HG03064 (cell line): ENCODE data around the gene CYYR1.
"Not testable (repeated sequence)": the region's sequence is repeated elsewhere in the genome, so short reads cannot be mapped to it uniquely, and the experiment has no call there.

ENCODE experiments used
- ATAC-seq: cut with Tn5 transposase; IDR thresholded peaks from one replicate; pipeline ENCODE4 v1.9.1; 2021; ENCODE audit warnings: low read depth; ENCODE audit not compliant: unreplicated experiment

The CYYR1 gene

GRCh38 chr21:26499495-26499894, 73.6 kb downstream of the CYYR1 start:
- no peak for ATAC-seq

DNA sequence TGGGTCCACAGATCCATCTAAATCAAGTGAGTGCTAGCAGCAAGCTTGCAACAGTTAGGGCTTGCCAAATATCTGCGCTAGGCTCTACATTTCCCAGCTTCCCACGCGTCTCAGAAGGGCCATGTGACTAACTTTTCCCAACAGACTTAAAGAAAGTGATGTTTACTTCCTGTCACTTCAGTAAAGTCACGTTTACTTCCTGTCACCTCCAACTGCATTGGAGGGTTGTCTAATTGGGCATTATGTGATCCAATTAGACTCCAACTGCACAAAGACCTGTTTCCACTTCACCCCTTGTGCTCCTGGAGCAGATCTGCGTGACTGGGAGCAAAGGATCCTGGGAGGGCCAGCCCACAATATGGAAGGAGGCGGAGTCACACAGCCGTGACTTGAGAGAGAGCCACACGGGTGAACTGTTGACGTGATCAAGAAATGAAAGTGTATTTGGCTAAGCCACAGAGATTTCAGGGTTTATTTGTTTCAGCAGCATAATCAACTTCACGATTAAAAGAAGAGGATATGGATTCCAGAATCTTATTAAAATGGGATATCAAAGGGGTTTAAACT, 77.7 kb downstream of the CYYR1 start:
- no peak for ATAC-seq

- no peak for ATAC-seq
Measured at GRCh38 chr21:26491663-26492062, 81.4 kb downstream of the CYYR1 start.

GRCh38 chr21:26490771-26491170, 82.3 kb downstream of the CYYR1 start:
- no peak for ATAC-seq

GRCh38 chr21:26489781-26490180, 83.3 kb downstream of the CYYR1 start:
- no peak for ATAC-seq

- ATAC-seq, result no peak
Measured at GRCh38 chr21:26487981-26488480, 85.1 kb downstream of the CYYR1 start.

GRCh38 chr21:26473471-26473870, 99.6 kb downstream of the CYYR1 start:
- ATAC-seq, result no peak

- ATAC-seq, result no peak
Measured at GRCh38 chr21:26471099-26471471, 102.0 kb downstream of the CYYR1 start.

DNA sequence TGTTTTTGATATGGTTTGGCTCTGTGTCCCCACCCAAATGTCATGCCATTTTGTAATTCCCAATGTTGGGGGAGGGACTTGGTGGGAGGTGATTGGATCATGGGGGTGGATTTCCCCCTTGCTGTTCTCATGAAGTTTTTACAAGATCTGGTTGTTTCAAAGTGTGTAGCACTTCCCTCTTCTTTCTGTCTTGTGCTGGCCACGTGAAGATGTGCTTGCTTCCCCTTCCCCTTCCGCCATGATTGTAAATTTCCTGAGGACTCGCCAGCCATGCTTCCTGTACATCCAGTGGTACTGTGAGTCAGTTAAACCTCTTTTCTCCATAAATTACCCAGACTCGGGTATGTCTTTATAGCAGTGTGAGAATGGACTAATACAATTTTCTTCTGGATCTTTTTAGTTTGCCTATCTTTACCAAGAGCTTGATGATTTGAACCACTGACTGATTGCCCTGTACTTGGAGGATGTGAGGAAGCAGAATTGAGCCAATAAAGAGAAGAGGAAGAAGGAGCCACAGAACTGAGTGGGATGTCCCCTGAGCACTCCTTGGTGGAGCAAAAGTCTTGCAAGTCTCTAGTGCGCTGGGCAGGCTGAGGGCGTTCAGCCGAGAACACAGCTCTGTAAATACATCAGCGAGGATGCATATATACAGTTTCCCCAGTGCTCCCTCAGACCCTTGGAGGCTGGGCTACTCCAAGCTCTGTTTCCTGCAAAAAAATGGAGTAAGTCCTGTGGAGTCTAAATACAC, 102.6 kb downstream of the CYYR1 start:
- no peak for ATAC-seq

DNA sequence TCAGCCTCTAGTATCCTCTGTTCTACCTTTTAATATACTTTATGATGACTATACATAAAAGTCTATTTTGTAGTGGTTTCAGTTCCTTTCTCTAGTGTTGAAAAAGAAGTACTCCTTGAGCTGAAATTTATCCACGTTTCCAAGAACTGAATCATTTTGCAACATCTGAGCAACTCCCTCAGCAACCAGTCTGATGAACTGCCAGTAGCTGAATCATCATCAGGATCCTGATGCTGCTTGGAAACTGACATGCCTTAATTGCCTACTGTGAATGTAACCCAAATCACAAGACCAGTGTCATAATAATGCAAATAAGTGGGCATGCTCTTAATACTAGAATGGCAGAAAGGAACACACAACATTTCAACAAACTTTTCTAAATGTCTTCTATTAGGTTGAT, 103.3 kb downstream of the CYYR1 start:
- no peak for ATAC-seq

- ATAC-seq, result no peak
Measured at GRCh38 chr21:26465916-26466315, 107.2 kb downstream of the CYYR1 start.

- ATAC-seq, result no peak
Measured at GRCh38 chr21:26461500-26461899, 111.6 kb downstream of the CYYR1 start.

- no peak for ATAC-seq
Measured at GRCh38 chr21:26460621-26461020, 112.5 kb downstream of the CYYR1 start.

DNA sequence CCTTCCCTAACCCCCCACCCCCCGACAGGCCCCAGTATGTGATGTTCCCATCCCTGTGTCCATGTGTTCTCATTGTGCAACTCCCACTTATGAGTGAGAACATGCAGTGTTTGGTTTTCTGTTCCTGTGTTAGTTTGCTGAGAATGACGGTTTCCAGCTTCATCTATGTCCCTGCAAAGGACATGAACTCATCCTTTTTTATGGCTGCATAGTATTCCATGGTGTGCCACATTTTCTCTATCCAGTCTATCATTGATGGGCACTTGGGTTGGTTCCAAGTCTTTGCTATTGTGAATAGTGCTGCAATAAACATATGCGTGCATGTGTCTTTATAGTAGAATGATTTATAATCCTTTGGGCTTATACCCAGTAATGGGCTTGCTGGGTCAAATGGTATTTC, 114.2 kb downstream of the CYYR1 start:
- ATAC-seq, result not testable (repeated sequence)

GRCh38 chr21:26457817-26458216, 115.3 kb downstream of the CYYR1 start:
- no peak for ATAC-seq

DNA sequence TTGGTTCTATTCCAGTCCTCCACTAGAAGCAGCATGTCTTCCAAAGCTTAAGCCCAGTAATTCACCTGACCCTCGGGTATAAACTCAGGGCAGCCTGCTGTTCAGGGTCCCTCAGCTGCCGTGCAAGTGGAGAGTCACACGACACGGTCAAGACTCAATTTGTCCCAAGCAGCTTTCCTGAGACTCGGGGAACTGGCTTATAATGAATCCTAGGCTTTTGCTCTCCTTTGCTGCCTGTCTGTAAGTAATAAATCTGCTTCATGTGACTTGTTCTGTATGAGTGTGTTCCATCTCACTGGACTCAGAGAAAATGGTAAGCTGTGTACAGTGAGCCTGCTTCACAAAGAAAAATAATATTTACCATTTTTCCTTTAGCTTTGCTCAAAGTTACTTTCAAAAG, 119.8 kb downstream of the CYYR1 start:
- no peak for ATAC-seq

GRCh38 chr21:26451081-26451740, 121.9 kb downstream of the CYYR1 start:
- no peak for ATAC-seq

- no peak for ATAC-seq
Measured at GRCh38 chr21:26449161-26449560, 123.9 kb downstream of the CYYR1 start.

- ATAC-seq, result no peak
Measured at GRCh38 chr21:26448751-26449150, 124.3 kb downstream of the CYYR1 start.

GRCh38 chr21:26447932-26448475, 125.1 kb downstream of the CYYR1 start:
- ATAC-seq, result no peak

- no peak for ATAC-seq
Measured at GRCh38 chr21:26445440-26445839, 127.6 kb downstream of the CYYR1 start.
